Trophoblast cell (in vitro differentiated cells and primary cell): ENCODE results near the gene ZC3H15.

Experiments used
- DNase-seq, 2 donors: peaks; one replicate each; pipeline ENCODE4 v3.0.0-alpha.2; 2016
- H2AFZ ChIP-seq: 2 replicates; pipeline ENCODE4 v1.6.1; 2013; ENCODE audit warnings: low read length, moderate library complexity, mild to moderate bottlenecking; ENCODE audit not compliant: insufficient read depth, poor library complexity
- H2AK5ac ChIP-seq: 2 replicates; pipeline ENCODE4 v1.6.1; 2013; ENCODE audit warnings: mild to moderate bottlenecking, low read length
- H2BK120ac ChIP-seq: 2 replicates; pipeline ENCODE4 v1.6.1; 2013; ENCODE audit warnings: low read length, mild to moderate bottlenecking, moderate library complexity; ENCODE audit not compliant: insufficient read depth, poor library complexity
- H2BK12ac ChIP-seq: 2 replicates; pipeline ENCODE4 v1.6.1; 2013; ENCODE audit warnings: mild to moderate bottlenecking, low read length, moderate library complexity
- H2BK5ac ChIP-seq: 2 replicates; pipeline ENCODE4 v1.6.1; 2013; ENCODE audit warnings: low read length, low read depth, moderate library complexity, mild to moderate bottlenecking; ENCODE audit not compliant: poor library complexity
- H3K14ac ChIP-seq: 2 replicates; pipeline ENCODE4 v1.6.1; 2013; ENCODE audit warnings: mild to moderate bottlenecking, low read length
- H3K18ac ChIP-seq: 2 replicates; pipeline ENCODE4 v1.6.1; 2013; ENCODE audit warnings: mild to moderate bottlenecking, low read length
- H3K23ac ChIP-seq: 2 replicates; pipeline ENCODE4 v1.6.1; 2013; ENCODE audit warnings: low read length
- H3K27ac ChIP-seq: 2 replicates; pipeline ENCODE4 v1.5.1; 2013; ENCODE audit warnings: low read depth, mild to moderate bottlenecking, inconsistent platforms, low read length, moderate library complexity
- H3K27me3 ChIP-seq: 2 replicates; pipeline ENCODE4 v1.6.1; 2013; ENCODE audit warnings: inconsistent platforms, mild to moderate bottlenecking, low read length, moderate library complexity; ENCODE audit not compliant: insufficient read depth
- H3K36me3 ChIP-seq, 2 experiments: 1 replicate in 1 of 2; 2 replicates in 1 of 2; pipeline ENCODE4 v1.6.1; 2013; ENCODE audit warnings: low read length in 2 of 2, mild to moderate bottlenecking in 2 of 2, moderate library complexity in 1 of 2; ENCODE audit not compliant: insufficient read depth in 2 of 2, control insufficient read depth in 1 of 2
- H3K4ac ChIP-seq: 2 replicates; pipeline ENCODE4 v1.6.1; 2013; ENCODE audit warnings: low read depth, mild to moderate bottlenecking, low read length, moderate library complexity
- H3K4me1 ChIP-seq, 2 experiments: 1 replicate in 1 of 2; 2 replicates in 1 of 2; pipeline ENCODE4 v1.6.1; 2013; ENCODE audit warnings: low read length in 2 of 2, mild to moderate bottlenecking in 2 of 2, moderate library complexity in 1 of 2; ENCODE audit not compliant: insufficient read depth in 2 of 2, control insufficient read depth in 1 of 2
- H3K4me2 ChIP-seq: 2 replicates; pipeline ENCODE4 v1.6.1; 2013; ENCODE audit warnings: inconsistent platforms, mild to moderate bottlenecking, low read length, moderate library complexity
- H3K4me3 ChIP-seq: 2 replicates; pipeline ENCODE4 v1.5.1; 2013; ENCODE audit warnings: mild to moderate bottlenecking, low read depth, low read length, inconsistent platforms
- H3K79me1 ChIP-seq: one replicate; pipeline ENCODE4 v1.6.1; 2013; ENCODE audit warnings: low read length
- H3K79me2 ChIP-seq: 2 replicates; pipeline ENCODE4 v1.6.1; 2013; ENCODE audit warnings: low read length, mild to moderate bottlenecking; ENCODE audit not compliant: control insufficient read depth, insufficient read depth, poor library complexity
- H3K9ac ChIP-seq: 2 replicates; pipeline ENCODE4 v1.6.1; 2013; ENCODE audit warnings: mild to moderate bottlenecking, low read length
- H3K9me3 ChIP-seq: 2 replicates; pipeline ENCODE4 v1.6.1; 2013; ENCODE audit warnings: low read depth, mild to moderate bottlenecking, control low read depth, inconsistent platforms, low read length; ENCODE audit not compliant: insufficient read depth
- H4K12ac ChIP-seq: 2 replicates; pipeline ENCODE4 v1.6.1; 2013; ENCODE audit warnings: low read depth, mild to moderate bottlenecking, low read length, moderate library complexity
- H4K8ac ChIP-seq: 2 replicates; pipeline ENCODE4 v1.6.1; 2013; ENCODE audit warnings: low read depth, mild to moderate bottlenecking, low read length, moderate library complexity
- H4K91ac ChIP-seq: one replicate; pipeline ENCODE4 v1.6.1; 2013; ENCODE audit warnings: low read depth, mild to moderate bottlenecking, low read length, moderate library complexity
- WGBS: extraction: QIAGEN DNeasy Blood & Tissue Kit; methylation state at CpG from one replicate; pipeline ENCODE4 v1.1.7; 2013; ENCODE audit warnings: missing lambda C conversion rate; ENCODE audit not compliant: insufficient read length, insufficient coverage; ENCODE audit errors: extremely low coverage; 5-methylcytosine and 5-hydroxymethylcytosine counted together

ZC3H15 gene

DNA sequence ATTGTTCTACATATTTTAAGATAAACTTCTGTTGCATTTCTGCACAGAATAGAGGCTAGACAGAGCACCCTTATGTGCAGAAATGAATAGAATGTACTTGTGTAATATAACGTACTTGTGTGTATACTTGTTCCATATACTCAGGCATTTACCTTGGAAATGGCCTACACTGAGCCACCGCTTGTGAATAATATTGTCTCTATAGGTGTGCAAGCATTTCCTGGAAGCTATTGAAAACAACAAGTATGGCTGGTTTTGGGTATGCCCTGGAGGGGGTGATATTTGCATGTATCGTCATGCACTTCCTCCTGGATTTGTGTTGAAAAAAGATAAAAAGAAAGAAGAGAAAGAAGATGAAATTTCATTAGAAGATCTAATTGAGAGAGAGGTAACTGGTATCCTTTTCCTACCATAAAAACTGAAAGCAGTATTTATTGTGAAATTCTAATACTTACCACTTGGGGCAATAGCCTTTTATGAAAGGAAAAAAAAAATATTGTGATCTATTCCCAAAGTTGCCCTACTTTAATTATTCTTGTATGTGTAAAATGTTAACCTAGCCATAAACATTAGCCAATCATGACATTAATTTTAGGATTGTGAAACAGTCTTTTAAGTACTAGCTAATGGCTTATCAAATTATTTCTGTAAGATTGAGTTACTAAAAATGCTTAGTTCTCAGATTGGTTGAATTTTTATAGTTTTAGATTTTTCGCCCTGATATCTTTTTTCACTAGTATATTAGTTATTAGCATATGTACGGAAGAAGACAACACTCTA is 18.0 kb downstream of the ZC3H15 start:
- Histone ChIP-seq H3K79me1 (no peaks in the 10 kb centered on the region), H3K79me2 (no peaks in the 10 kb centered on the region), H4K8ac (no peak overlapping the region), H3K9me3 (no peaks in the 10 kb centered on the region), H3K4me1 (no peaks in the 10 kb centered on the region), H3K27me3 (no peaks in the 10 kb centered on the region), H2BK5ac (no peak overlapping the region), H4K12ac (no peak overlapping the region), H3K4ac (no peak overlapping the region), H4K91ac (no peak overlapping the region), H3K18ac (no peak overlapping the region), H2BK120ac (no peak overlapping the region), H3K23ac (no peak overlapping the region), H2AFZ (no peak overlapping the region), H2BK12ac (no peak overlapping the region), H3K14ac (no peak overlapping the region), H3K4me2 (no peak overlapping the region), H3K36me3 (peaks cover 12 to 15% of the 10 kb centered on the region in 2 experiments), H3K4me3 (no peak overlapping the region), H2AK5ac (no peak overlapping the region), H3K9ac (no peak overlapping the region), H3K27ac (no peak overlapping the region)
- DNase-seq: peak in 1 of 2 donors; percentile 63
- no CpG with 5 or more reads among the region's 5 CpGs for WGBS

DNA sequence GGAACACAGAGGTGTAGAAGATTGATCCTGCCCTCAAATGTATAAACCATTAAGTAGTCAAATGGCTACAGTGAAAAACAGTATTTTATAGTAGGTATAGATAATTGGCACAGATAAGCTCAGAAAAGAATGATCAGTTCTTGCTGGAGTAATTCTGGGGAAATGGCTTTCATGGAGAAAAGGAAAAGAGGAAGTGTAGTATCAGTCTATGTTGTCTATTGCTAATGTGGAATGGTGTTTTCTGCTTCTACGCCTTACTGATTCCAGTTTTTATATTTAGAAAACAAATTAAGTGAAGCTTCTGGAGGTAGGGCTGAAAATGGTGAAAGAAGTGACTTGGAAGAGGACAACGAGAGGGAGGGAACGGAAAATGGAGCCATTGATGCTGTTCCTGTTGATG is 22.2 kb downstream of the ZC3H15 start:
- no peak overlapping the region for H4K8ac ChIP-seq
- no peak overlapping the region for H2BK5ac ChIP-seq
- H2BK120ac ChIP-seq: no peak overlapping the region
- no peak overlapping the region for H2BK12ac ChIP-seq
- no peaks in the 10 kb centered on the region for H3K4me1 ChIP-seq
- no peak overlapping the region for H3K4ac ChIP-seq
- no peak overlapping the region for H4K12ac ChIP-seq
- no peak overlapping the region for H3K14ac ChIP-seq
- H3K27me3 ChIP-seq: no peaks in the 10 kb centered on the region
- H3K9me3 ChIP-seq: no peaks in the 10 kb centered on the region
- no peak overlapping the region for H2AFZ ChIP-seq
- no peak overlapping the region for H4K91ac ChIP-seq
- no peak overlapping the region for H3K9ac ChIP-seq
- no peak for DNase-seq
- H3K23ac ChIP-seq: no peak overlapping the region
- peaks cover 5 to 9% of the 10 kb centered on the region in 2 experiments for H3K36me3 ChIP-seq
- no peaks in the 10 kb centered on the region for H3K79me1 ChIP-seq
- no peak overlapping the region for H3K27ac ChIP-seq
- no peaks in the 10 kb centered on the region for H3K79me2 ChIP-seq
- no peak overlapping the region for H3K18ac ChIP-seq
- H2AK5ac ChIP-seq: no peak overlapping the region
- no peak overlapping the region for H3K4me3 ChIP-seq
- H3K4me2 ChIP-seq: no peak overlapping the region
- WGBS: no CpG with 5 or more reads among the region's 3 CpGs

DNA sequence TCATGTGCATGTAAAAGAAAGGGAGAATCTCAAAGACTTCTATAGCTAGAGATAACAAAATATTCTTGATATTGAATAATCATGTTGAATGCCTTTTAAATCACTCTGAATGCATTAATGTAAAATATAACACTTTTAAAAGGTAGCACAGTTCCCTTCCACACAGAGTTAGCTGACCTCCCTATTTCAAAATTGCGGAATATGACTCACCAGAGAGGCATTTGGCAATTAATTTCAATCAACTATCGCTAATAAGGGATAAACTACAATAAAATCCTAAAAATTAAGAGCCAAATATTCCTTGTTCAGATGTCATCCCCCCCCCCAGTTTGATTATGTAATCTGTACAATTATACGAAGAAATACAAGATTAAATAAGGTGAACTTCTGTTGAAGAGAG is 29.3 kb downstream of the ZC3H15 start:
- no peaks in the 10 kb centered on the region for H3K4me1 ChIP-seq
- DNase-seq: no peak
- WGBS: no CpG with 5 or more reads among the region's 3 CpGs
- H3K79me2 ChIP-seq: no peaks in the 10 kb centered on the region
- H3K14ac ChIP-seq: no peak overlapping the region
- H3K4me2 ChIP-seq: no peak overlapping the region
- H3K4me3 ChIP-seq: no peak overlapping the region
- peaks cover 0 to 2% of the 10 kb centered on the region in 2 experiments for H3K36me3 ChIP-seq
- H3K27me3 ChIP-seq: no peaks in the 10 kb centered on the region
- H2AFZ ChIP-seq: no peak overlapping the region
- H4K91ac ChIP-seq: no peak overlapping the region
- no peak overlapping the region for H2BK5ac ChIP-seq
- no peak overlapping the region for H4K8ac ChIP-seq
- H3K9ac ChIP-seq: no peak overlapping the region
- no peak overlapping the region for H2BK120ac ChIP-seq
- H3K4ac ChIP-seq: no peak overlapping the region
- no peak overlapping the region for H2BK12ac ChIP-seq
- no peaks in the 10 kb centered on the region for H3K9me3 ChIP-seq
- H3K23ac ChIP-seq: no peak overlapping the region
- no peaks in the 10 kb centered on the region for H3K79me1 ChIP-seq
- no peak overlapping the region for H2AK5ac ChIP-seq
- H4K12ac ChIP-seq: no peak overlapping the region
- H3K18ac ChIP-seq: no peak overlapping the region
- H3K27ac ChIP-seq: no peak overlapping the region

GRCh38 chr2:186516396-186516795 is 30.3 kb downstream of the ZC3H15 start:
- no peak overlapping the region for H3K4me3 ChIP-seq
- H3K79me1 ChIP-seq: no peaks in the 10 kb centered on the region
- no peak overlapping the region for H3K4me2 ChIP-seq
- no peak overlapping the region for H4K12ac ChIP-seq
- no peak overlapping the region for H3K27ac ChIP-seq
- no peaks in the 10 kb centered on the region for H3K9me3 ChIP-seq
- no peak overlapping the region for H2AFZ ChIP-seq
- no peak overlapping the region for H2BK5ac ChIP-seq
- no peak overlapping the region for H4K8ac ChIP-seq
- no peak overlapping the region for H4K91ac ChIP-seq
- H2BK120ac ChIP-seq: no peak overlapping the region
- H3K18ac ChIP-seq: no peak overlapping the region
- WGBS: no CpG with 5 or more reads among the region's 1 CpG
- no peak overlapping the region for H3K14ac ChIP-seq
- H2BK12ac ChIP-seq: no peak overlapping the region
- H3K79me2 ChIP-seq: no peaks in the 10 kb centered on the region
- no peaks in the 10 kb centered on the region for H3K27me3 ChIP-seq
- H2AK5ac ChIP-seq: no peak overlapping the region
- no peak overlapping the region for H3K4ac ChIP-seq
- H3K36me3 ChIP-seq: peaks cover 4 to 6% of the 10 kb centered on the region in 2 experiments
- H3K4me1 ChIP-seq: no peaks in the 10 kb centered on the region
- no peak overlapping the region for H3K23ac ChIP-seq
- no peak overlapping the region for H3K9ac ChIP-seq
- no peak for DNase-seq
